ENCODE measurements around the gene EDC3. TPM values are rescaled to one million over a fixed set of nuclear protein-coding genes. Genes with fewer than 3 reads are reported as not detected.
A peak's percentile ranks its signal among the peaks of the same experiment; 100 is the strongest.

EDC3 gene
- total and polyA plus RNA-seq, 4 donors: 13.8 to 41.3 (median 28.0) TPM

DNA sequence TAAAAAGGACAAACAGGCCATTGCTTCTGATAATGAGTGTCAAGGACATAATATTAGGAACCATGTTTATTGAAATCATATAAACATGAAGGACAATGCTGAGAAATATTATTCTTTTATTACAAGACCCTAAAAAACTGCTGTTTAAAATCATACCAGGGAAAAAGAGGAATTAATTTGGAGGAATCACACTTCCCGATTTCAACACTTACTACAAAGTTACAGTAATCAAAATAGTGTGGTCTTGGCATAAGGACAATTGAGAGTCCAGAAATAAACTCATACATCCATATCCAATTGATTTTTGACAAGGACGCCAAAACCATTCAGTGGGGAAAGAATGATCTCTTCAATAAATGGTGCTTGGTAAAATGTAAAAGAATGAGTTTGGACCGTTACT lies 16.5 kb upstream of the EDC3 start:
- no CpG with 5 or more reads among the region's 3 CpGs for WGBS (ENCODE audit: insufficient coverage)
- Histone ChIP-seq H3K4me3 (ENCODE audit: low read depth, low read length) (no peak overlapping the region), H3K27ac (ENCODE audit: low read depth, low read length) (no peak overlapping the region), H3K27me3 (ENCODE audit: control insufficient read depth, insufficient read depth, low read length) (peaks cover 12% of the 10 kb centered on the region), H3K36me3 (ENCODE audit: control insufficient read depth, insufficient read depth, low read length) (no peaks in the 10 kb centered on the region), H3K9me3 (ENCODE audit: control insufficient read depth, insufficient read depth, low read length) (no peaks in the 10 kb centered on the region), H3K4me1 (ENCODE audit: control insufficient read depth, insufficient read depth, low read length) (no peaks in the 10 kb centered on the region)
- DNase-seq (ENCODE audit: low read depth in 4 of 6, low spot score in 6 of 6): no peak

DNA sequence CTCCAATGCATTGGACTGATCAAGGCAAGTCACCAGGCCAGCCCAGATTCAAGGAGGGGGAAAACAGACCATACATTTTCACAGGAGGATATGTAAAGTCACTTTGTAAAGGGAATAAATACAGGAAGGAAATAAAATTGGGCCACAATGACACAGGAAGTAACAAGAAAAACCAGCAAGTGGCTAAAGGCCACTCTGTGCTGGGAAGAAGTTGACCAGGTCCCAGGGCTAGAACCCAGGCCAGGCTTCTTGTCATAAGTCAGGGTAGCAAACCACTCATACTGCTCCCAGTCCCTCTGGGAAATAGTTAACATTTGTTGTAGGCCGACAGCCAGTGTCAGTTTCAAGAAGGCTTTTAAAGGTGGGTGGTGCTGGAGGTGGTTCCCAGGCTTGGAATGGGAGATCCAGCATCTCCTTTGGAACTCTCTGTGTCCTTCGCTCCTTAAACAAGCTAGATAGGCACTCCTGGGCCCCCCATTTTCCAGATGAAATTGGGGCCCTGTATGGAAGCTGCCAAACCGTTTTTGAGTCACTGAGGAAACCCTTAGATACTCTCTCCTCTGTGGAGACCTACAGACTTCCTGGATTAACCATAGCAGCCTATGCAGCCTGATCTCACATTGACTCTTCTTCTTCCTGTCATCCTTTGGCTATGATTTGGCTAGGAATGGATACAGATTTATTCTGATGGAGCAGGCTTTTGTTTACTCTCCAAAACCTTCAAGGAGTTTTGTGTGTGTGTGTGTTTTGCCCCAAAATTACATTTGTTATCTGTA lies 14.7 kb upstream of the EDC3 start:
- no peaks in the 10 kb centered on the region for H3K36me3 ChIP-seq (ENCODE audit: control insufficient read depth, insufficient read depth, low read length)
- no peak overlapping the region for H3K27ac ChIP-seq (ENCODE audit: low read depth, low read length)
- peaks cover 16% of the 10 kb centered on the region for H3K27me3 ChIP-seq (ENCODE audit: control insufficient read depth, insufficient read depth, low read length)
- no peak overlapping the region for H3K4me3 ChIP-seq (ENCODE audit: low read depth, low read length)
- DNase-seq (ENCODE audit: low read depth in 4 of 6, low spot score in 6 of 6): no peak
- H3K9me3 ChIP-seq (ENCODE audit: control insufficient read depth, insufficient read depth, low read length): no peaks in the 10 kb centered on the region
- H3K4me1 ChIP-seq (ENCODE audit: control insufficient read depth, insufficient read depth, low read length): no peaks in the 10 kb centered on the region
- WGBS (ENCODE audit: insufficient coverage): 48% methylated on average over 2 of the region's 3 CpGs

DNA sequence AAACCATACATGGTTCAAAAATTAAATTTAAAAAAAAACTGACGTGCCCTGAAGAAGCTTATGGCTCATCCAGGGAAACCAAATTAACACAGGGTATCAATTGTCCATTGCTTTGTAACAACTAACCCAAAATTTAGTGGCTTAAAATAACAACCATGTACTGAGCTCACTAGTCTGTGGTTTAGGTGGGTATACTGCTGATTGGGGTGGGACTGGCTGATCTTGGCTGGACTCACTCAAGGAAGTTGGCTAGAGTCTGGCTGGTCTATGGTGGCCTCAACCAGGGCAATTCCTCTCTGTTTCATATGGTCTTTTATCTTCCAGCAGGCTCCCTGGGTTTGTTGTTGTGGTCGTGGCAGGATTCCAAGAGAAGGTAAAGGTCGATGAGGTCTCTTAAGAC lies 14.1 kb upstream of the EDC3 start:
- Histone ChIP-seq H3K27ac (ENCODE audit: low read depth, low read length) (no peak overlapping the region), H3K4me3 (ENCODE audit: low read depth, low read length) (no peak overlapping the region), H3K9me3 (ENCODE audit: control insufficient read depth, insufficient read depth, low read length) (no peaks in the 10 kb centered on the region), H3K36me3 (ENCODE audit: control insufficient read depth, insufficient read depth, low read length) (no peaks in the 10 kb centered on the region), H3K4me1 (ENCODE audit: control insufficient read depth, insufficient read depth, low read length) (no peaks in the 10 kb centered on the region), H3K27me3 (ENCODE audit: control insufficient read depth, insufficient read depth, low read length) (peaks cover 16% of the 10 kb centered on the region)
- DNase-seq (ENCODE audit: low read depth in 4 of 6, low spot score in 6 of 6): no peak
- no CpG with 5 or more reads among the region's 3 CpGs for WGBS (ENCODE audit: insufficient coverage)

- H3K27me3 ChIP-seq (ENCODE audit: control insufficient read depth, insufficient read depth, low read length): peaks cover 16% of the 10 kb centered on the region
- H3K36me3 ChIP-seq (ENCODE audit: control insufficient read depth, insufficient read depth, low read length): no peaks in the 10 kb centered on the region
- H3K4me3 ChIP-seq (ENCODE audit: low read depth, low read length): no peak overlapping the region
- H3K4me1 ChIP-seq (ENCODE audit: control insufficient read depth, insufficient read depth, low read length): no peaks in the 10 kb centered on the region
- DNase-seq (ENCODE audit: low read depth in 4 of 6, low spot score in 6 of 6): no peak
- H3K9me3 ChIP-seq (ENCODE audit: control insufficient read depth, insufficient read depth, low read length): no peaks in the 10 kb centered on the region
- no peak overlapping the region for H3K27ac ChIP-seq (ENCODE audit: low read depth, low read length)
- no CpG with 5 or more reads among the region's 1 CpG for WGBS (ENCODE audit: insufficient coverage)
Measured at GRCh38 chr15:74709011-74709410, 13.2 kb upstream of the EDC3 start.

- H3K27me3 ChIP-seq (ENCODE audit: control insufficient read depth, insufficient read depth, low read length): no peaks in the 10 kb centered on the region
- no peak for DNase-seq (ENCODE audit: low read depth in 4 of 6, low spot score in 6 of 6)
- H3K9me3 ChIP-seq (ENCODE audit: control insufficient read depth, insufficient read depth, low read length): no peaks in the 10 kb centered on the region
- no peaks in the 10 kb centered on the region for H3K36me3 ChIP-seq (ENCODE audit: control insufficient read depth, insufficient read depth, low read length)
- no peak overlapping the region for H3K4me3 ChIP-seq (ENCODE audit: low read depth, low read length)
- H3K27ac ChIP-seq (ENCODE audit: low read depth, low read length): no peak overlapping the region
- 75% methylated on average over 1 of the region's 2 CpGs for WGBS (ENCODE audit: insufficient coverage)
- H3K4me1 ChIP-seq (ENCODE audit: control insufficient read depth, insufficient read depth, low read length): peaks cover 12% of the 10 kb centered on the region
Measured at GRCh38 chr15:74696808-74697207, 984 bp upstream of the EDC3 start.

DNA sequence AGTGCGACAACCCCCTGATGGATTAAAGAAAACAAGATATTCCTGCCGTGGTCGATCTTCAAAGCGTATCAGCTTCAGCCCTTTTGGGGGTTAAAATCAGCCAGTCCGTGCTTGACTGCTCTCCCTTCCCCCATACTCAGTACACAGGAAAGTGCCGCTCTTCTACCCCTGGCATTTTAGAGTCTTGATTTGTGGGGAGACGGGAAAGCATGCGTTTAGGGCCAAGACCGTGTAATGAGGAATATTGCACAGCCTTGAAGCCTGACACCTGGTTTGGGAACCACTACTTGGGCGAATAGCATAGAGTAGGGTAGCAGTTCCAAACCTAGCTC lies 540 bp upstream of the EDC3 start:
- Histone ChIP-seq H3K4me1 (ENCODE audit: control insufficient read depth, insufficient read depth, low read length) (peaks cover 12% of the 10 kb centered on the region), H3K9me3 (ENCODE audit: control insufficient read depth, insufficient read depth, low read length) (no peaks in the 10 kb centered on the region), H3K27me3 (ENCODE audit: control insufficient read depth, insufficient read depth, low read length) (no peaks in the 10 kb centered on the region), H3K36me3 (ENCODE audit: control insufficient read depth, insufficient read depth, low read length) (no peaks in the 10 kb centered on the region), H3K27ac (ENCODE audit: low read depth, low read length) (peak overlapping the region; percentile 80), H3K4me3 (ENCODE audit: low read depth, low read length) (peak overlapping the region; percentile 94)
- no peak for DNase-seq (ENCODE audit: low read depth in 4 of 6, low spot score in 6 of 6)
- 0% methylated on average over 3 of the region's 10 CpGs for WGBS (ENCODE audit: insufficient coverage)

DNA sequence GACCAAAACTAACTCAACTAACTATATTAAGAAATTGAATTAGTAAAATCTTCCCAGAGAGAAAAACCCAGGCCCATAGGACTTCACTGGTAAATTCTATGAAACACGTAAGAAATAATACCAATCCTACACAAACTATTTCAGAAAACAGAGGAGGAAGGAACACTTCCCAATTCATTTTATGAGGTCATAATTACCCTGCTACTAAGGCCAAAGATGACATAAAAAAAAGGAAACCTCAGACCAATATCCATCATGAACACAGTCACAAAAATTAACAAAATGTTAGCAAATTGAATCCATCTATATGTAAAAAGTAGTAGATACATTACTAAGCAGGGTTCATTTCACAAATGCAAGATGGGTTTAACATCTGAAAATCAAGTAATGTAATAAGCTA lies 3.5 kb downstream of the EDC3 start:
- Histone ChIP-seq H3K4me3 (ENCODE audit: low read depth, low read length) (no peak overlapping the region), H3K4me1 (ENCODE audit: control insufficient read depth, insufficient read depth, low read length) (peaks cover 12% of the 10 kb centered on the region), H3K27me3 (ENCODE audit: control insufficient read depth, insufficient read depth, low read length) (no peaks in the 10 kb centered on the region), H3K27ac (ENCODE audit: low read depth, low read length) (no peak overlapping the region), H3K9me3 (ENCODE audit: control insufficient read depth, insufficient read depth, low read length) (no peaks in the 10 kb centered on the region), H3K36me3 (ENCODE audit: control insufficient read depth, insufficient read depth, low read length) (no peaks in the 10 kb centered on the region)
- WGBS (ENCODE audit: insufficient coverage): no CpG with 5 or more reads among the region's 1 CpG
- no peak for DNase-seq (ENCODE audit: low read depth in 4 of 6, low spot score in 6 of 6)

- no peaks in the 10 kb centered on the region for H3K9me3 ChIP-seq (ENCODE audit: control insufficient read depth, insufficient read depth, low read length)
- no peaks in the 10 kb centered on the region for H3K4me1 ChIP-seq (ENCODE audit: control insufficient read depth, insufficient read depth, low read length)
- H3K4me3 ChIP-seq (ENCODE audit: low read depth, low read length): no peak overlapping the region
- WGBS (ENCODE audit: insufficient coverage): no CpG with 5 or more reads among the region's 1 CpG
- DNase-seq (ENCODE audit: low read depth in 4 of 6, low spot score in 6 of 6): no peak
- no peak overlapping the region for H3K27ac ChIP-seq (ENCODE audit: low read depth, low read length)
- H3K27me3 ChIP-seq (ENCODE audit: control insufficient read depth, insufficient read depth, low read length): no peaks in the 10 kb centered on the region
- H3K36me3 ChIP-seq (ENCODE audit: control insufficient read depth, insufficient read depth, low read length): peaks cover 15% of the 10 kb centered on the region
Measured at GRCh38 chr15:74683758-74684157, 12.1 kb downstream of the EDC3 start.

DNA sequence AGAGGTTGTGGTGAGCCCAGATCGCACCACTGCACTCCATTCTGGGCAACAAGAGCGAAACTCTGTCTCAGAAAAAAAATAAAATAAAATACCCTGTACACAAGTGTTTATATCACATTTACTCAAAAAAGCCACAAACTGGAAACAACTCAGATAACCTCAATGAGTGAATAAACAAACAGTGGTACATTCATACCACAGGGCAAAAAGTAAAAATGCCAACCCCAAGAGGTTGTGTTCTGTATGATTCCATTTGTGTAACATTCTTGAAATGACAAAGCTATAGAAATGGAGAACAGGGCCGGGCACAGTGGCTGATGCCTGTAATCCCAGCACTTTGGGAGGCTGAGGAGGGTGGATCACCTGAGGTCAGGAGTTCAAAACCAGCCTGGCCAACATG lies 12.9 kb downstream of the EDC3 start:
- no peaks in the 10 kb centered on the region for H3K9me3 ChIP-seq (ENCODE audit: control insufficient read depth, insufficient read depth, low read length)
- no peak overlapping the region for H3K4me3 ChIP-seq (ENCODE audit: low read depth, low read length)
- DNase-seq (ENCODE audit: low read depth in 4 of 6, low spot score in 6 of 6): no peak
- peaks cover 15% of the 10 kb centered on the region for H3K36me3 ChIP-seq (ENCODE audit: control insufficient read depth, insufficient read depth, low read length)
- H3K4me1 ChIP-seq (ENCODE audit: control insufficient read depth, insufficient read depth, low read length): no peaks in the 10 kb centered on the region
- H3K27ac ChIP-seq (ENCODE audit: low read depth, low read length): no peak overlapping the region
- WGBS (ENCODE audit: insufficient coverage): 89% methylated on average over 1 of the region's 3 CpGs
- no peaks in the 10 kb centered on the region for H3K27me3 ChIP-seq (ENCODE audit: control insufficient read depth, insufficient read depth, low read length)

DNA sequence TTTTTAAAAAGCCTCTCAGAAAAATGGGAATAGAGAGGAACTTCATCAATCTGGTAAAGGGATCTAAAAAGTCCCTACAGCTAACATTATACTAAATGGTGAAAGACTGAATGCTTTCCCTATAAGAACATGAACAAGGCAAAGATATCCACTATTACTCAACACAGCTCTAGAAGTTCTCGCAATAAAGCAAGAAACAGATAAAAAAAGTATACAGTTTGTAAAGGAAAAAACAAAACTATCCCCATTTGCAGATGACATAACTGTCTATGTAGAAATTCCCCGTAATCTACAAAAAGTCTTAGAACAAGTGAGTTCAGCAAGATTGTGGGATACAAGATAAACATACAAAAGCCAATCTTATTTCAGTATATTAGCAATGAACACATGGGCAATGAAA lies 15.4 kb downstream of the EDC3 start:
- WGBS (ENCODE audit: insufficient coverage): no CpG with 5 or more reads among the region's 2 CpGs
- no peaks in the 10 kb centered on the region for H3K27me3 ChIP-seq (ENCODE audit: control insufficient read depth, insufficient read depth, low read length)

More for the DNA sequence above, 15.4 kb downstream of the EDC3 start:
- Histone ChIP-seq H3K4me1 (ENCODE audit: control insufficient read depth, insufficient read depth, low read length) (no peaks in the 10 kb centered on the region), H3K4me3 (ENCODE audit: low read depth, low read length) (no peak overlapping the region), H3K27ac (ENCODE audit: low read depth, low read length) (no peak overlapping the region), H3K9me3 (ENCODE audit: control insufficient read depth, insufficient read depth, low read length) (no peaks in the 10 kb centered on the region), H3K36me3 (ENCODE audit: control insufficient read depth, insufficient read depth, low read length) (peaks cover 5% of the 10 kb centered on the region)
- no peak for DNase-seq (ENCODE audit: low read depth in 4 of 6, low spot score in 6 of 6)
